ENCODE results near the gene AUTS2.
"Not testable (repeated sequence)": the region's sequence is repeated elsewhere in the genome, so short reads cannot be mapped to it uniquely, and the experiment has no call there.

The AUTS2 gene

DNA sequence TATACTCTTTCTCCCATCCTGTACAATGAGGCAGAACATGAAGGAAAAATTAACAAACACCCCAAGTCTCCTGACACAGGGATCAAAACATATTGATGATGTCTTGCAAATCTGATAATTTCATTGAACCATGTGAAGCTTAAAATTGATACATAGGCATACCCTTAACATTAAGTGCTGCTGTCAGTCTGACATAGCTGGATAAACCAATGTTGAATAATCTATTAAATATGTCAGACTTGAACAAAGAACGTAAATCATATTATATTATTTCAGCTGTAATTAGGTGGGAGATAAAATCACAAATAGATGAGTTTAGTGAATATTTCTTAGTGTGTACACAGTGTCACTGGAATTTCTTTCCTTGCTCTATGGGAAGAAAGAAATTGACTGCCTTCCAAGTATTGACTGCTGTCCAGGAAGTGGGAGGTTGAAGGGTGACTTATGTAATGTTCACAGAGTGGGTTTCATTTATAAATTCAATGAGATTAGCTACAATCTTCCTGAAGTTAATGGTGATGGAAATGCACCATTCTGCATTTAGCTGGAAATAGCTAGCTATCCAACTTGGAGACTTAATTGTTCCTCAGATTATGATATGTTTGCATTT is 170.8 kb downstream of the AUTS2 start:
- no peak for DNase-seq

DNA sequence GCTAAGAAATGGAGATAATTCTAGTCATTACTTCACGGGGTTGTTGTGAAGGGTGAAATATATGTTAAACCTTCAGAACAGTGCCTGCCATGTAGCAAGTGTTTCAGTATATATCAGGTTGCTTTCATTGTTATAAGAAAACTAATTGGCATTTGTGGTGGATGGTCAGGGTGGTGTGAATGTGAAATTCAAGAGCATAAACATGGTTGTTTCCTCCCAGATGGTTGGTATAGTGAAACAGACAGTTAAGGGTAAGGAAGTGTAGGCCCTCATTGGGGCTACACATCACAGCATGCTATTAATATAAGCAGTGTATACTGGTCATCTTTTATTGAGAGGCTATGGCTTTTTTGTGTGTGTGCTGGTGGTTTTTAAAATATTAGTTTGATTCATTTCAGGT is 171.6 kb downstream of the AUTS2 start:
- DNase-seq: no peak

DNA sequence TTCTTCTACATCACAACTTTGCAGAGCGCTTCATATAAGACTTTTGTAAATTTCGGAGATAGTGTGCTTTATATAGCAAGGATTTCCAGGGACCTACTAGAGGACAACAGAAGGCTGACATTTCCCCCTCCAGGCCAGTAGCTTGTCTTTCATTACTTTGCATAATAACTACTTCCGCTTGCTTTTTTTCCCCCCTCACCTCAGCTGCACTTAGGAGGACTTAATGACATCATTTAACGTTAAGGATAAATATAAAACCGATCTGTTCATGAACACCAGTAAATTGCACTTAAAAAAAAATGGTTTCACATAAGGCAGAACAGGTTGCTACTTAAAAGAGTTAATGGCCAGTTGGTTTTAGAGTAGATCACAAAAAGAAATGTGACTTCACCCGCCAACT is 172.3 kb downstream of the AUTS2 start:
- DNase-seq: no peak

DNA sequence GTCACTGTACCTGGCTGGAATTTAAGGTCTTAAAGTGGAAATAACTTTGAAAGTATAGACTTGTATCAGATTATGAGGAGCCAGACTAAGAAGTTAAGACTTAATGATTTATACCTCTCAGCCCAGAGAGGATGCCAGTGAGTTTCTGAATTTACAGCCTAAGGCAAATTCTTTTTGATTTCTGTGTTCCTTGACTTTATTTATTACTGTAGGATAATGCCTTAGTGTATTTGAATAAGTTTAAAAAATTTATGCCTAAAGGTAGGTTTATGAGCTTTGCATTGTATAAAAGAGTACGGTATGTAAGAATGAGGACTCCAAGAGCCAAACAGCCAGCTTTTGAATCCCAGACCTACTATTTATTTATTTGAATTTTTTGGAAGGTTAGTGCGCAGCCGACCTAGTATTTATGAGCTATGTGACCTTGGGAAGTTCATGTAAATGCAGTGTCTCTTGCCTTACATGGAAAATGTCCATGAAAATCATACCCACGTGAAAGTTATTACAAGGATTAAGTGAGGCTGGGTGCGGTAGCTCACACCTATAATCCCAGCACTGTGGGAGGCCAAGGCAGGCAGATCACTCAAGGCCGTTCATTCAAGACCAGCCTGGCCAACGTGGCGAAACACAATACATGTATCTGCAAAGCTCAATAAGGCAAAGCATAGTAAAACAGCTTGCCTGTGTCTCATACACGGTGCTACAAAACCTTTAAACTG is 174.6 kb downstream of the AUTS2 start:
- DNase-seq: no peak

DNA sequence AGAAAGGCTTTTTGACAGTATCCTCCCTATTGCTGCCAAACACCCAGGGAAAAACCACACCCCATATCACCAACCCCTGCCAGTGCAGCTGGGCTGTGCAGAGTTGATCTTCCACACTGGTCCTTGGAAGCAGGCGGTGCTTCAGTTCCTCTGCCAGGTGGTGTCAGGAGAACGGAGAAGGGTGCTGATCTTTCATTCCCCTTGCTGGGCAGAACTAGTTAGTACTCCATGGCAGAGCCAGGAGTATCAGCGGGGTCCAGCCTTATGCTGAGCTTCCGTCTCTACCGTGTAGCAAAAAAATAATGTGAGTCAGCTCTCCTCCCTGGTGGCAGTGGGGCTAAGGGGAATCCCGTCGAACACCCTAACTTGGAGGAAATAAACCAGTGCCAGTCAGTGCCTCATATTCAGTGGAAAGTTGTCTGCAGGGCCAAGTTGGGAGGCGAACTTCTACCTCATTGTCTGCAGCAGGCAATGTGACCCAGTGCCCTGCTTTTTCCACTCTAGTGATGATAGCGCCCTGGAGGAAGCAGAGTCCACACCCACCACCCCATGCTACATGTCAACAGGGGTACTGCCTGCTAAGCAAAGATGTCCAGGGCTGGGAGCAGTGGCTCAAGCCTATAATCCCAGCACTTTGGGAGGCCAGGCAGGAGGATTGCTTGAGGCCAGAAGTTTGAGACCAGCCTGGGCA is 175.4 kb downstream of the AUTS2 start:
- no peak for DNase-seq

DNA sequence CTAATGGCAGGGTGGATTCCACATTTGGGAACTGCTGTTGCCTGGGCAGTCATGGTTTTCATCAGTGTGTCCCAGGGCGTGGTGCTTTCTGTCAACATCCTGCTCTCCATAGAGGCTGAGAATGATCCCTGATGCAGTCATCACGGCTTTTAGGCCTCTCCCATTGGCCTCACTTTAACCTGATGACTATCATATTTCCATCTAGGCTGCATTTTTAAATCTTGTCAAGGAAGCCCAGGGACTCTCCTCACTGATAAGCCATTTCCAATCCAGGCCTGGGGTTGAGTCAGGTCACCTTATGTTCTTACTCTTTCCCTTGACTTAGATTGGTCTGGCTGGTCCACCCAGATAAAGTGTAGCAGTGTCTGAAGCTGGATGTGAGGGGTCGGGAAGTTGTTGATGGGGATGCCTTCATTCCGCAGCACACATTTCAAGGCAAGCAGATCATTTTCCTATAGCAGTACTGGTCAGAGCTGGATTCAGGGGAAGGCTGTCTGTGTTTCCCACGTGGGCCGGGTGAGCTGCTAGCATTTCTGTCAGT is 177.0 kb downstream of the AUTS2 start:
- no peak for DNase-seq

DNA sequence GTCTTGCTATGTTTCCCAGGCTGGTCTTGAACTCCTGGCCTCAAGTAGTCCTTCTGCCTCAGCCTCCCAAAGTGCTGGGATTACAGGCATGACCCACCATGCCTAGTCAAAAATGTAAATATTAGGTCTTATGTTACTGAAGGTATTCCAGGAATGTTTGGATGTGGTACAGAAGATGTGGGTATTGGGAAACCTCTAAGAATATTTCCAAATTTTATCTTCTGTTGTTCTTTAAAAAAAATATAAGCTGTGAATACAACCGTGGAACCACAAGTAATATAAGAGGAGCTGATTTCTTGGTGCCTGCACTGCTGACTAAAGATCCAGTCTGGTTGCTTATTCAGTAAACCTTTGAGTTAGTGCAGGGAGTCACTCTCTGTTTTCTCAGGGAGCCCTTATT is 178.3 kb downstream of the AUTS2 start:
- no peak for DNase-seq

DNA sequence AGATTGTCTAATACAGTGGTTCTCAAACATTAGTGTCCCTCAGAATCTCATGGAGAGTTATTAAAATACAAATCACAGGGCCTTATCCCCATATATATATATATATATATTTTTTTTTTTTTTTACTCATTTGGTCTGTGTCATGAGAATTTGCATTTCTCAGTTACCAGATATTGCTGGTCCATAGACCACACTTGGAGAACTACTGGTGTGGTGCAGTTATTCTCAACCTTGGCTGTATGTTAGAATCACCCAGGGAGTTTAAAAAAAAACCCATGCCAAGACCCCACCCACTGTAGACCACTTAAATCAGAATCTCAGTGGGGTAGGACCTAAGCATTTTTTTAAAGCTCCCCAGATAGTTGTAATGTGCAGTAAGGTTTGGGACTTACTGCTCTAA is 179.9 kb downstream of the AUTS2 start:
- no peak for DNase-seq

DNA sequence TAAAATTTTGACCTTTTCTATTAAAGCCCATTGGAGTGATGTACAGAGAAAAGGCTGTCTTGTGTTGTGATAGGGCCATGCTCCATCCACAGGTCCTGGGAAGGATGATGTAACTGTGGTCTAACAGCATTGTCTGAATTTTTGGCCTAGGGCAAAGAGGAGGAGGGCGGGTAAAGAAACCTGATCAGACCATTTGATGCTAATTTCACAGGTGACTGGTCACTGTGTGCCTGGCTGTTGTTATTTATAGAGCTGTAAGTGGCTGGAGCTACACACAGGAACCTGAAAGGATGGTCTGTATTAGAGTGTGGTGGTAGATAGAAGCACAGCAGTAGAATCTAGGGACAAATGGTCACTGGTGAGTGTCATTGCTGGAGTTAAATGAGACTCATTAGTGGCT is 182.1 kb downstream of the AUTS2 start:
- DNase-seq: no peak

DNA sequence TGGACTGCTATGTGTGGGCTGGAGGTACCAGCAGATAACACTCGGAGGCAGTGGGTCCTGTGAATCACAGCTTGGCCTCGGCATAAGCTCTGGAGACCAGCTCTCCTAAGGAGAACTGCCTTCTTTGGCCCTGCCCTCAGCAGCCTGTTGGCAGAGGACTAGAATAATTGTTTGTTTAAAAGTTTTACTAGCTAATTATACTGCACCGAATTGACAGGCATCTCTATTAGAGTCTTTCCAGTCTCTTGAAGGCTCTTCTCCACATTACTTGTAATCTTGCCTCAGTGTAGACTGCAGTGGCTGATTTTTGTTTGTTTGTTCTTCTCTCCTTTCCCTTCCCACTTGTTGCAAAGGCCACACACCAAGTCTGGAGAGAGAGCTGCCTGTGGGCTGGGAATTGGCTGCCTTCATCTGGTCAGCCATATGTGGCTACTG is 183.2 kb downstream of the AUTS2 start:
- DNase-seq: no peak

DNA sequence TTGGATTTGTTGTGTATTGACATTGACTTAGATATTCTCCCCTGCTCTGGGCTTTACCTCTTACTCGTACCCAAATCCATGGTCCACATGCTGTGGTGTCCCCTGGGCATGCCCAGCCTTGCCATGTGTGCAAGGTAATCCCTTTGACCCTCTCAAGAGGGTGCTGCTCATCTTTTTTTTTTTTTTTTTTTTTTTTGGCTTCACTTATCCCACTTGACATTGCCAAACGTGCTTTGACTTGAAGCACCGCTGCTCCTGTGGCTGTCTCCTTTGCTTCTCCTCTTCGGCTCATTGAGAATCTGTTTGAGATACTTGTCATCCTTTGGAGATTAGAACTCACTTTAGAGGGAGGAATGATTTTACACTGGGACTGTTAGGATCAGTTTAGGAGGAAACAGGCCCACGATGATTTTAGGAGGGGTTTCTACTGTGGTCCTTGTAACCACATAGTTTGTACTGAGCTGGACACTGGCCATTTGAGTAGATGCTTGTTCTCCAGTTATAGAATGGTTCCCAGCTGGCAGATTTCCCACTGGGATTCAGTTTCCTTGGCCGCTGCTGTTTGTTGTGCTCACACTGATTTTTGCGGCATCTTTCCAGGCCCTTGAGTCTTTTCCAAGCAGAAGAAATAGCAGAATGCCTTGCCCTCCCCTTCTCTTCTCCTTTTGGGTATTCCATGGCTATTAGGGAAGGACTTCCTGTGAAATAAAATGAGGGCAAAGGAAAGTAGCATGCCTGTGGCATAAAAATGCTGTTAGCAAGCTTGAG is 184.8 kb downstream of the AUTS2 start:
- DNase-seq: no peak

DNA sequence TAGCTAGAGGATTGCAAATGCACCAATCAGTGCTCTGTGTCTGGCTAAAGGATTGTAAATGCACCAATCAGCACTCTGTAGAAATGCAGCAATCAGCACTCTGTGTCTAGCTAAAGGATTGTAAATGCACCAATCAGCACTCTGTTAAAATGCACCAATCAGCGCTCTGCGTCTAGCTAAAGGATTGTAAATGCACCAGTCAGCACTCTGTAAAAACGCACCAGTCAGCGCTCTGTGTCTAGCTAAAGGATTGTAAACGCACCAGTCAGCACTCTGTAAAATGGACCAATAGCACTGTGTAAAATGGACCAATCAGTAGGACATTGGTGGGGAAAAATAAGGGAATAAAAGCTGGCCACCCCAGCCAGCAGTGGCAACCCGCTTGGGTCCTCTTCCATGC is 187.9 kb downstream of the AUTS2 start:
- DNase-seq: not testable (repeated sequence)

DNA sequence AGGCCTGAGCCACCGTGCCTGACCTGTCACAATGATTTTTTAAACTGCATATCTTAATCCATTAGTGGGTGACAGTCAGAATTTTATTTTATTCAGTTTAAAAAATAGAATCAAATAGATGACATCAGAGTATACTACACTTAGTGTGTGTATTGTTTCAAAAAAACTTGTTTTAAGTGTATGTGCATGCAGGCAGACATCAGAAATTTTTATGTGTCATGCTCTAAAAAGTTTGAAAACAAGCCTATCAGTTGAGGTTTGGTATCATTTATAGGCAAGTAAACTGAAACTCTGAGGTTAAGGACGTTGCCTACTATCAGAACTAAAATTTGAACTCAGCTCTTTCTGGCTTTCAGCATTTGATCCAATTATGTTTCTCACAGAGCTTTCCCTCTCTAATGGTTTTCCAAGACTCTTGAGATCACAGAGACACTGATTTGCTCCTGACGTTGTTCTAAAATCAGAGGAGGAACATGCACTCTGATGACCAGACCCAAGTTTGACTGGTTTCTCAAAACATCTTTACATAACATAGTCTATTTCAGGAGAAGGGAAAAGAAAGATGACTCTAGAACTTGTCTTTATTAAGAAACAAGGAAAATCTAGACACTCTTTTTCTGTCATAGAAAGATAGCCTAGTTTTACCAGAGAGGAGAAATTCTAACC is 188.6 kb downstream of the AUTS2 start:
- DNase-seq: no peak

DNA sequence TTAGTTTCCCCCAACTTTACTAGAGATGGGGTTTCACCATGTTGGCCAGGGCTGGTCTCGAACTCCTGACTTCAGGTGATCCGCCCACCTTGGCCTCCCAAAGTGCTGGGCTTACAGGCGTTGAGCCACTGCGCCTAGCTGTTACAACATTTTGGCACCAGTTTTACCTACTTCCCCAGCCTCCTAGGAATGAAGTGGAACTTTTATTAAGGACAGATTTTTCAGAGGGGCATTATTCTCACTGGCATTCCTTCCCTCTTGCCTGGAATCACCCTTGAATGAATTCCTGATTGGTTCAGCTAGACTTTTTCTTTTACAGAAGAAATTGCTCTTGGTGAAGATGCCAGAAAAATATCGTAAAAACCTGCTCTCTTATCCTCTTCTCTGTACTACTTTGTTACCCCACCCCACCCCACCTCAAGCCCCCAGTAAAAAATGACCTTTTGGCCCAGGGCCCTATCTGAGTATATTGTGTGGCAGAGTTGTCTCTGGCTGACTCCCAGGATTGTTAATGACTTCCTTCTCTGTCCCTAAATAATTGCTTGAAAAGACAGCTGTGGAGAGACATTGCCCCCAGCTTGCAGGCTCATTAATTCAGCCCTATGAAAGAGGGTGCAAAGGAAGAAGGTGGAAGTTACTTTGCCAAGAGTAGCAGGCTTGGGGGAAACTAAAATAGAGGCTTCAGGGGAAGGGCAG is 189.6 kb downstream of the AUTS2 start:
- peak; percentile 6 for DNase-seq

DNA sequence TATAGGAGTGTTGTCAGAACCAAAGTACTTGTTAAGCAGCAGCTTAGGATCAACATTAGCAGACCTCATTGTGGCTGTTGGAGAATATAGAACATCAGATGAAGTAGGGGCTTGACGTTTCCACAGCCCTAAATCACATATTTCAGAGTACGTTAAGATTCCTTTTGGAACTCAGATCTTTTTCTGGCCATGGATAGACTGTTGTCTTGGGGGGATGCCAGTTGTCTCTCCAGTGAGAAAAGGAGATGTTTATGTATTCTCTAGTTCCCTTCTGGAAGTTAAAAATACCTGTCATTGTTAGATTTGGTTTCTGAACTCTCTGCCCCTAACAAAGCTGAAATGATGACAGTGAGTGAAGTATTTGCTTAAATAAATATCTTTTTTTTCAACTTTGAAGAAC is 191.3 kb downstream of the AUTS2 start:
- no peak for DNase-seq

DNA sequence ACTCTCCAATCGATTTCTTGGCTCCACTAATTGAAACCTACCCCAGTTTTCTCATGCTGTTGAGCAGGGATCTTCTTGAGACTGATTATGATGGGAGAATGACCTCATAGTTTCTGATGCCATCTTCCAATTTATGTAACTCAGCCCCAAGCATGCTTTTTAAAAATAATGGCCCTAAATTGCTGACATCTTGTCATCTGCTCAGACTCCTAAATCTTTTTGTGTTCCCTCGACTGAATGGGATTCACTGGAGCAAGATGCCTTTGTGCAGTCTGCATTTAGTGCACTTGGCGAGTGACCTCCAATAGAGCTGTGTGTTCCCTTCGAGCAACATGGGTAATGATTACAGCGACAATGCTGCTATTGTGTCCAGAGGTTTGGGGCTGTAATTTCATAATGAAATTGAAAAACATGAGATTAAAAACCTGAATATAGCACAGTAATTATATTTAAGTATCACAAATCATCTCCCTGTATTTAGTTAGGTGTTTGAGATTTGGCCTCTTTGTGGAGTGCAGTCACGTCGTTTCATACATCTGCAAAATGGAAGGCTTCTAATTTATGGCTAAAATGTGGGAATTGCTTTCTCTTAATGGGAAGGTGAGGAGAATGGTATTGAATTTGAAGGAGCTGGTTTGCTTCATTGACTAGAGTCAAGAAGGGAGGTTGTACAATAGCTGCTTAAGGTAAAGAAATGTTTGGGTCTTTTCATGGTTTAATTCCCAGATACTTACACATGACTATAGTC is 192.9 kb downstream of the AUTS2 start:
- no peak for DNase-seq

DNA sequence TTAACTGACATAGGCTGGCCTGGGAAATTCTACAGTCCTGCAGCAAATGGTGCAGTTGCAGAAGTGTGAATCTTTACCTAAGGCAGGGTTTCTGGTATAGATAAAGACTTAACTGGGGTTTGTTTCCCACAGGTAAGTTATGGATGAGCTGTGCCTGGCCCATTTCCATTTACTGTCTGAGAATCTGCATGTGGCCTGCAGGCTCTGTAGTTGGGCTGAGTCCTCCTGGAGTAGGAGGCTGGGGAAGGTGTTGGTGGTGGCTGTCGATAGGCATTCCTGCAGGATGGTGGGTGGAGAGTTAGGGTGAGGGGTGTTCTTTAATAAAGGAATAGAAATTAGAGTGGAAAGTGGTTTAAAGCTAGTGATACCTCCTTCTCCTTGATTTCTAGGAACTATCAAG is 193.5 kb downstream of the AUTS2 start:
- DNase-seq: no peak

DNA sequence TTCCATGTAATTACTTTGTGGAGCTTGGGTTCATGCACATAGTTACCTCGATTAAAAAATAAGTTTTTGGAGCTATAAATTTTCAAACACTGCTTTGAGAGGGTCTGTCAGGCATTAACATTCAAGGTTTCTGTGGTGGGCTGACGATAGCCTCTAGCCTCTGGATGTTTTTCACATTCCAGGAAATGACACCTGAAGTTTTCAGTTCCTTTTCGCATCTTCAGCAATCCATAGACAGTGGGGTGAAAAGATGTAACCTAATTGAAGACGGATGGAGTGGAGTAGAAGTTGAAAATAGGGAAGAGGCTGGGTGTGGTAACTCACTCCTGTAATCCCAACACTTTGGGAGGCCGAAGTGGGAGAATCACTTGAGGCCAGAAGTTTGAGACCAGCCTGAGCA is 197.7 kb downstream of the AUTS2 start:
- DNase-seq: no peak

DNA sequence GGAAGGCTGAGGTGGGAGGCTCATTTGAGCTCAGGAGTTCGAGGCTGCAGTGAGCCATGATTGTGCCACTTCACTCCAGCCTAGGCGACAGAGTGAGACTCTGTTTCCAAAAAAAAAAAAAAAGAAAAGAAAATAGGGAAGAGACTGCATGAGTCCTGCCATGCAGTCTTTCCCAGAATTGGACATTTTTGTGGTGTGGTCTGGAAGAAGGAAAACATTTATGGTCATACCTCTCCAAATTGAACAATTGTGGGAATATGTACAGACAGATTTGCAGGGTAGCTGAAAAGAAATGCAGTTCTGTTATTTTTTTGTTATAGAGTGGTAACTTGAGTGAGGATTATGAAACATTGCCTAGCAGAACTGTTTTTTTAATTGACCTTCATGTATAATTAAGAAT is 198.1 kb downstream of the AUTS2 start:
- DNase-seq: no peak

DNA sequence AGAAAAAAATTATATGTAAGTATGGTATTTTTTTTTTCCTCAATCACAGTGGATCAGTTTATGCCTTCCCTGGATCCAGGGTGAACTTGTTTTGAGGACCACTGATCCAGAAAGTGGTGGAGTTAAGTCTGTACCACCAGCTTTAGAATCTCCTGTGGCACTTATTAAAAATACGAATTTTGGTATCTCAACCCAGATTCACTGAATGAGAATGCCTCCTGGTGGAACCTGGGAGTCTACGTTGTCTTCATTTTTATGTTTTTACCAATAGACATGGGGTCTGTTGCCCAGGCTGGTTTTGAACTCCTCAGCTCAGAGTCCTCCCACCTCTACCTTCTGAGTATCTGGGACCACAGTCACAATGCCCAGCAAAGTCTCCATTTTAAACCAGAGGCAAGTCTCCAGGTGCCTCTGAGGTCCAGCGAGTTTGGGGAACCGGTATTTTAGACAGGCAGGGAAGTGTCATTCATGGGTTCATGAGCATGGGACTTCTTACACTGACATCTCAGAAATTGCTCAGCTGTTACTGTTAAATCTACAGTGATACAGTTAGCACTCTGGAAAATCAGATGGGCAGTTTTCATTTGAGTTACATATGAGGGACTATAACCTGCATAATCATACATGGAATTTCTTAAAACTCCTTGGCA is 200.9 kb downstream of the AUTS2 start:
- DNase-seq: no peak

DNA sequence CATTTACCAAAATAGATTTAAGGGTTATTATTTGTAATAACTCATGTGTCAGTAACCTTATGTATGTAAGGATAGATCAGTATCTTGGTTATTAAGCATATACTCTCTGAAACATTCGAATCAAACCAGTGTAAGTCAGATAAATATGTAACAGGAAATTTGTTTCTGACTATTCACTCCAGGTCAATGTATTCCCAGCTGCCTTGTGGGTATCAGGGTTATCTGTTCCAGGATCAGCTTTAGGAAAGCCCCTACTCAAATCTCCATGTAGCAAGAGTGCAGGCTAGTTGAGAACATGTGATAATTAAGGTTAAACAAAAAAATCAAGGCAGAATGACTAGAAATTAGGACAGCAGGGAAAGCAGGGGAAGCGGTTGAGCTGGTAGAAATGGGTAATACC is 201.7 kb downstream of the AUTS2 start:
- no peak for DNase-seq
